GM18907 (cell line): ENCODE measurements around the gene STRC.
"Not testable (repeated sequence)": the region's sequence is repeated elsewhere in the genome, so short reads cannot be mapped to it uniquely, and the experiment has no call there.

Source experiments
- ATAC-seq: cut with Tn5 transposase; IDR thresholded peaks from one replicate; pipeline ENCODE4 v1.9.1; 2021; ENCODE audit warnings: mild to moderate bottlenecking, moderate library complexity; ENCODE audit not compliant: unreplicated experiment

STRC gene

DNA sequence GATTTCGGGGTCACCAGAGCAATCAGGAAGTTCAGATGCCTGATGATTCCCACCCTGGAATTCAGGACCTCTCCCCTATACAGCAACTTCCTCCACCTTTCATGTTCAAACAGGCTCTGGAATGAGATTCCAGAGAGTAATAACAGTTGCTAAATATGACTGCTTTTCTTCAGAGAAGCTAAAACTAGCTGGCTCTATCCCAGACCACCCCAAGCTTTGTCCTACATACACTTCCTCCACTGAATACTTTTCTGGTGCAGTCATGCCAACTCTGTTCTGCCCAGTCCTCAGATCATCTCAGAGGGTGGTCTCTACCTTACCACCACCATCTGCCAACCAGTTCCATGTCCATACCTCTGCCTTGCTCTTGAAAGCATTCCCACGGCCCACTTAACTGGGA is 52.0 kb downstream of the STRC start:
- ATAC-seq: not testable (repeated sequence)

GRCh38 chr15:43563793-43564192 is 54.8 kb downstream of the STRC start:
- ATAC-seq: not testable (repeated sequence)

DNA sequence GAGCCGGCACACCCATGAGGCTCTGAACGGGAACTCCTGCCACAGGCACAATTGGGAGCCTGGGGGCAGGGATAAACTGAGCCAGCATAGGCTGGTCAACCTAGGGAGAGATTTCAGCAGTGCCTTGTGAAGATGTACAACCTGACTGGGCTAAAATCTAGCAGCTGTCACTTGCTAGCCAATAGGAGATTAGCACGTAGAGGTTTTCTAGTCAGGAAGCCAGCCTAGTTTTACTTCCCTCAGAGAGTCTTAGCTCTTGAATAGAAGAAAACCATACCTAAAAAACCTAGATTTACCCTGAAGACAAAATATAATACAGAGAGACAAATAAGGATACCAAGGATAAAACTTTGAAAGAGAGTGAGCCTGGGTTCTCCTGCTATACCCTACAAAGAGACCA is 55.8 kb downstream of the STRC start:
- not testable (repeated sequence) for ATAC-seq

GRCh38 chr15:43552986-43553385 is 65.6 kb downstream of the STRC start:
- no peak for ATAC-seq

DNA sequence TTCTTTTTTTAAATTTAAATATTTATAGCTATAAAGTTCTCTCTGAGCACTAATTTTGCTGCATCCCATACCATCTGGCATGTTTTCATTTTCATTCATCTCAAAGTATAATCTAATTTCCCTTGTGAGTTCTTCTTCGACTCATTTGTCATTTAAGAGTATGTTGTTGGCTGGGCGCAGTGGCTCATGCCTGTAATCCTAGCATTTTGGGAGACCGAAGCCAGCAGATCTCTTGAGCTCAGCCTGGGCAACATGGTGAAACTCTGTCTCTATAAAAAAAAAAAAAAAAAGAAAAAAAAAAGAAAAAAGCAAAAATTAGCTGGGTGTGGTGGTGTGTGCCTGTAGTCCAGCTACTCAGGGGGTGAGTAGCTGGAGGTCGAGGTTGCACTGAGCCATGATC is 66.3 kb downstream of the STRC start:
- ATAC-seq: no peak

- no peak for ATAC-seq
These were observed 67.9 kb downstream of the STRC start for GRCh38 chr15:43550527-43551363.
